HG03571 (cell line): Measurements from ENCODE around the gene PRKCE.

ENCODE experiments used
- ATAC-seq: cut with Tn5 transposase; IDR thresholded peaks from one replicate; pipeline ENCODE4 v1.9.1; 2021; ENCODE audit not compliant: unreplicated experiment

PRKCE gene

DNA sequence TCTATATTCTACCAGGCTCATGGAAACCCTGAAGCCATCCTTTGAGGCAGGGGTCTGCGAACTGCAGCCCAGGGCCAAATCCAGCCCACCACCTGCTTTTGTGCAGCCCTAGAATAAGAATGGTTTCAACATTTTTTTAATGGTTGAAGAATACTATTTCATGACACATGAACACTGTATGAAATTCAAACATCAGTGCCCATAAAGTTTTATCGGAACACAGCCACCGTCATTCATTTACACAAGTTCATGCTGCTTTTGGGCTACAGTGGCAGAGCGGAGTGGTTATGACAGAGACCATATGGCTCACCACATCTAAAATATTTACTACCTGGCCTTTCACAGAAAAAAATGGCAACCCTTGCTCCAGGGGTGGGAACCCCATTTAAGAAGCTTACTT is 521.6 kb downstream of the PRKCE start:
- ATAC-seq = no peak

DNA sequence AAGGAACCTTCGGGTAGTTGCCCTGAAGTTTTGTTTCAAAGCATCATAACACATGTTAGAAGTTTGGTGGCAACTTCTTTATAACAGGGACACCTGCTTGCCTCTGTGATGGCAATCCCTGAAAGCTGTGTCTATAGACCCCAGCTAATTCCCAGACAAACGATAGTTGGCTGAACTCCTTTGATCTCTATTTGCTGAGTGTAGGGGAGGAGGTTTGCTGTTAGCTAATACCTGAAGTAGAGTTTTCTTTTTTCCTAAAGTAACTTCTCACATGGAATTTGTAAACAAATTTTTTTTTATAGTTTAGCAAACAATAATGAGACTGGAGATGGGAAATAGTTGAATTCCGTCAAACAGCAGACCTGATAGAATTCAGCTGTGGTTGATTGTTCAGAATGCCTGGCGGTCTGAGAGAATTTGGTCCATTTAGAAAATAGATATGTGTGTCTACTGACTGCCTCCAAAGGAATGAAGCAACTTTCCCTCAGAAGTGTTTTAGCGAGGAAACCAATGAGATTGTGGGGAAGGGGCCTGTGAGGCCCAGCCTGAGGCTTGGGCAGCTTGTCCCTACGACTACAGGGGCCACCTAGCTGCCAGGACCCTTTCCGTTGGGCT is 522.3 kb downstream of the PRKCE start:
- ATAC-seq = no peak

- no peak for ATAC-seq
These were observed 523.1 kb downstream of the PRKCE start for GRCh38 chr2:46174345-46175170.

- ATAC-seq = no peak
These were observed 523.9 kb downstream of the PRKCE start for GRCh38 chr2:46175419-46175818.

- no peak for ATAC-seq
These were observed 526.1 kb downstream of the PRKCE start for GRCh38 chr2:46177461-46178089.

DNA sequence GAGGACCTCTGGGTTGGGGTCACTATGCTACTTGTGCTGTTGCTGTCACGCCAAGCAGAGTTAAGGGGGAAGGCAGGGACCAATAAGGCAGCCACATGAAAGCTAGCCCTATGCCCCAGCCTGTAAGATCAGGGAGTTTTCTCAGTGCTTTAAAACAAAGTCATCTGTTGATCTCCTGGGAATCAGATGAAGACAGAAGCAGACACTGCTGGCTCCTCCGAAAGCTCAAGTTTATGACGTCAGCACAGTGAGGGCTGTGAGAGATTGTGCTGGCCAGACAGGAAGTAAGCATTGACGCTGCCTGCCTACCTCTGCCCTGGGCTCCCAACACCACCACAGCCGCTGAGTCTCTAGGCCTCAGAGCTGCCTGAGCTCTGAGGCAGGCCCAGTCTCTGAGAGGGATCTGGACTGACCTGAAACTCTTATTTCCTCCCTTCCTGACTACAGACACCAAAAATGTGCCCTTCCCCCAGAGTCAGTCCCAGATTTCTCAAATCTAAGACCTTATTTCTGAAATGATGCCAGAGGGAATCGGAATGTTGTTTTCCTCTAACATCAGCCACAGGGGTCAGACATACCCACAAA is 527.7 kb downstream of the PRKCE start:
- no peak for ATAC-seq

DNA sequence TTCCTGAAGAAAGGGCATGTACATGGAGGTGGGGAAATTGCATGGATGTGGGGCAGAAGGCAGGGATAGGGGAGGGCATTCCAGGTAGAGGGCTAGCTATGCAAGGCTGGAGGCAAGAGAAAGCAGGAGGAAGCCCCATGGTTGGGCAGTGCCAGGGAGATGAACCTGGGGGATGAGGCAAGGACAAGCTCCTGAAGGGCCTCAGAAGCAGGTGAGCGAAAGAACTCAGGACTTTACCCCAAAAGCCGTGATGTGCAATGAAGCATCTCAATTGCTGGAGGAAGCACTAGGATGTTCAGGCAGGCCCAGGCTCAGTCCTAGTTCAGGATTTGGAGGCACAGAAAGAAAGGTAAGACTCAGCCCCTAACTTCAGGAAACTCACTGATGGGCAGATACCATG is 528.7 kb downstream of the PRKCE start:
- no peak for ATAC-seq

DNA sequence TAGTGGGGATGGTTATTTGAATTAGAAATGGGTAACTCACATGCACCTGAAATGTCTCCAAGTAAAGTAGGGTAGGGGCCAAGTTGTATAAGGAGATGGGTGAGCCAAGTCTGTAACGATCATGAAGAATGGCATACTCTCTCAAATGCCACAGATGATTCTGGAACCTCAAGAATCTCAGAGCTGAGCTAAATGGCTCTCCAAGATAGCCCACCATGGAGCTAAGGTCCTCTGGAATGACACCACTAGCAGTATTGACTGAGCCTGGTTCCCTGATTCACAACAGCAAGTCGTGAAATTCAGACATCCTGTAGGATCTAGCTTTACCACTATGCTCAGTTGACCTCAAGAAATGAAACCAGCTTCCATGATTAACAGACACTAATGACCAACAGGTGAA is 529.8 kb downstream of the PRKCE start:
- no peak for ATAC-seq

GRCh38 chr2:46181789-46182530 is 530.5 kb downstream of the PRKCE start:
- no peak for ATAC-seq

GRCh38 chr2:46183426-46183825 is 532.0 kb downstream of the PRKCE start:
- no peak for ATAC-seq

GRCh38 chr2:46184794-46185583 is 533.5 kb downstream of the PRKCE start:
- ATAC-seq = no peak

DNA sequence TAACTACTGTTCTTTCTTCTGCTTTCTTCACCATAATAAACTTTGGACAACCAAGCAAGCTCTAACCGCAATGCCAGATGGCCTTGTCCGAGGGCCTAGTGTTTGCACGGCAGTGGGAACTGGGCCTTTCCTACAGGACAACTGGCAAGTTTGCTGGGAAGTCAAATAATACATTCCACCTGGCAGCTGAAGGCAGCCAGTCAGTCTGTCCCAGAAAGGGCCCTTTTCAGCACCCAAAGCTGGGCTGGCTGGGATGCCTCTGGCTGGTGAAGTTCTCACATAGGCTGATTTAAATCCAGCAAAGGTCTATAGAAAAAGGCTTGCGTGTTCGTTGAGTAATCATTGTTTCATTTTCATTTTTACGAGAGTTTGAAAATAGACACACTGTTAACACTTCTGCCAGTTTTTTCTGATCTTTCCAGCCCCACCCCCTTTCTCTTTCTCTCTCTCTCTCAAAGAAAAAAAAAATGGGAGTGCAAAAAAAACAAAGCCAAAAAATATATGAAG is 535.7 kb downstream of the PRKCE start:
- ATAC-seq = peak; percentile 55

- no peak for ATAC-seq
These were observed 536.7 kb downstream of the PRKCE start for GRCh38 chr2:46188041-46188716.

DNA sequence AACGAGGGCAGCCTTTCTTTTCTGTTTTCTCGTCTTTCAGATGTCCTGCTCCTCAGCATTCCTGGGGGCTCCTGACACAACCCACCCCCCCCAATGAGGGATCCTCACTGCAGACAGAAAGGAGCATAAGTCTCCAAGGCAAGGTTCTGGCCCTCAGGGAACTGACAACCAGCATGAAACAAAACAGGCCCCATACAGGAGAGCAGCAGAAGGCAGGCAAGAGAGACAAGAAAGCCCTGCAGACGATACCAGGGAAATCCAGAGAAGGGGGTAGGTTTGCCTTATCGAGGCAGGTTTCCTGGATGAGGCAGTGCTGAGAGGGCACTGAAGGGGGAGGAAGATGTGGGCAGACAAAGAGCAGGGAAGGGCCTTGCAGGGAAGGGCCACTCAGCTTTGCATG is 541.9 kb downstream of the PRKCE start:
- ATAC-seq = no peak

- ATAC-seq = no peak
These were observed 542.4 kb downstream of the PRKCE start for GRCh38 chr2:46193855-46194254.

DNA sequence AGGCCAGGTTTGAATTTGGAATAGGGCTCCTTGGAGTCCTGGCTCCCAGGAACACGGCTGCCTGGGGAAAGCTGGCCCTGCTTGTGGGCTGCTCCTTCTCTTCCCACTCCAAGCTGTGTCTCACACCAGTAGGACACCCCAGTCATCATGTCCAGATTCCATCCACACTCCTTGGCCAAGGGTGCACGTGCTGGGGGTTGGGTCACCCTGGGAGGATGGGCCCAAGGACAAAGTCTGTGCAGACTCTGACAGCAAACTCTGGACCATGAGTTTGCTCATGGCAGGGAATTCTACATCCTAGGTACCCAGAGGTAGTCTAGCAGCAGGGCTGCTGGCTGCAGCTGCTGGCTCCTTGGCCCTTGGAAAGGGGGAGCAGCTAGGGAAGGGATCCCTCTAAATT is 543.4 kb downstream of the PRKCE start:
- no peak for ATAC-seq

- ATAC-seq = no peak
These were observed 544.3 kb downstream of the PRKCE start for GRCh38 chr2:46195819-46196218.

GRCh38 chr2:46196871-46197462 is 545.5 kb downstream of the PRKCE start:
- ATAC-seq = no peak

DNA sequence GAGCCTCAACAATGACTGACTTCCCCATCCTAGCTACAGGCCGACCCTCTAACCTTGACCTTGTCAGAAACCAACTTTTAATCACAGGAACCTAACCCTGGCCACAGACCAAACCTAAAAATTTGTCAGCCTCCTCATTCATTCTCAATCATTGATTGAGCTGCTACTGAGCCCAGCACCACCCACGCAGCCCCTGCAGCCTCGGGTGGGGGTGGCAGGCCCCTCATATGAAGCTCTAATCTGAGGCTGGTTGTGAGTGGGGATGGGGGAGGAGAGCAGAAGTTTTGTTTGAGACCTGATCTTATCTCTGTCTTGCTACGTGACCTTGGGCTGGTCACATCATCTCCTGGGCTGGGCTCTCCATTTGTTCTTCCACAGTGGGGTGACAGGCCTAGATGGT is 546.2 kb downstream of the PRKCE start:
- no peak for ATAC-seq
